ENCODE data around the gene ARHGAP10. TPM values are rescaled to one million over a fixed set of nuclear protein-coding genes. Genes with fewer than 3 reads are reported as not detected.

Gene ARHGAP10
- 19.6 TPM for polyA plus RNA-seq (2013, experiment 1 of 2; ENCODE audit: insufficient read length)
- 19.5 TPM for polyA plus RNA-seq (2013, experiment 2 of 2; ENCODE audit: insufficient read length)

GRCh38 chr4:147731580-147732517 lies at the start of gene ARHGAP10:
ARHGAP10 (plus strand) TSS chr4:147732088; CDS start chr4:147732302, 214 bp downstream.
- DNase-seq, result peak; percentile 85

GRCh38 chr4:147682755-147683154 lies 49.1 kb upstream of the ARHGAP10 start:
- no peak for DNase-seq

GRCh38 chr4:147683188-147683591 lies 48.7 kb upstream of the ARHGAP10 start:
- DNase-seq, result peak; percentile 7

GRCh38 chr4:147683717-147684700 lies 47.9 kb upstream of the ARHGAP10 start, which contains the start of gene PRMT9:
PRMT9 (minus strand) TSS chr4:147684163; CDS start chr4:147683987, 176 bp downstream.
- peak; percentile 86 for DNase-seq

GRCh38 chr4:147689067-147689466 lies 42.8 kb upstream of the ARHGAP10 start:
- DNase-seq, result no peak

GRCh38 chr4:147691820-147692219 lies 40.1 kb upstream of the ARHGAP10 start:
- no peak for DNase-seq

GRCh38 chr4:147693218-147693617 lies 38.7 kb upstream of the ARHGAP10 start:
- DNase-seq, result no peak

GRCh38 chr4:147696866-147697265 lies 35.0 kb upstream of the ARHGAP10 start:
- no peak for DNase-seq

- DNase-seq, result no peak
Observed at GRCh38 chr4:147704846-147705245, 27.0 kb upstream of the ARHGAP10 start.

- peak; percentile 51 for DNase-seq
Observed at GRCh38 chr4:147707892-147708672, 23.8 kb upstream of the ARHGAP10 start.

GRCh38 chr4:147709999-147710398 lies 21.9 kb upstream of the ARHGAP10 start:
- no peak for DNase-seq

- peak; percentile 87 for DNase-seq
Observed at GRCh38 chr4:147714575-147715401, 17.1 kb upstream of the ARHGAP10 start.

GRCh38 chr4:147717878-147718277 lies 14.0 kb upstream of the ARHGAP10 start:
- DNase-seq, result no peak

- peak; percentile 73 for DNase-seq
Observed at GRCh38 chr4:147723326-147723725, 8.6 kb upstream of the ARHGAP10 start.

GRCh38 chr4:147724468-147725201 lies 7.3 kb upstream of the ARHGAP10 start:
- DNase-seq, result no peak

GRCh38 chr4:147725673-147726072 lies 6.2 kb upstream of the ARHGAP10 start:
- no peak for DNase-seq

GRCh38 chr4:147727476-147728028 lies 4.3 kb upstream of the ARHGAP10 start:
- DNase-seq, result no peak

- no peak for DNase-seq
Observed at GRCh38 chr4:147730333-147730732, 1.6 kb upstream of the ARHGAP10 start.

GRCh38 chr4:147732518-147733235 lies 789 bp downstream of the ARHGAP10 start:
- DNase-seq, result peak; percentile 56

All from fibroblast of skin of scalp (primary cell).